Brain microvascular endothelial cell (primary cell): ENCODE measurements around the gene MEGF11.

Experiments used
- DNase-seq: peaks from one replicate; pipeline ENCODE4 v3.0.0-alpha.2; 2020
- H3K27ac ChIP-seq: fragments of 250-450 bp; sonication (Bioruptor Pico); 2 replicates; pipeline ENCODE4 v1.5.1; 2020; ENCODE audit warnings: mild to moderate bottlenecking, moderate library complexity
- H3K27me3 ChIP-seq: fragments of 250-450 bp; sonication (Bioruptor Pico); replicated peaks from 2 replicates; pipeline ENCODE4 v1.5.1; 2020; ENCODE audit warnings: mild to moderate bottlenecking
- H3K36me3 ChIP-seq: fragments of 250-450 bp; sonication (Bioruptor Pico); replicated peaks from 2 replicates; pipeline ENCODE4 v1.5.1; 2020; ENCODE audit warnings: mild to moderate bottlenecking
- H3K4me3 ChIP-seq: 2 replicates; pipeline ENCODE4 v1.5.1; 2011; ENCODE audit warnings: low read depth, mild to moderate bottlenecking, control low read depth, low read length, moderate library complexity
- in situ Hi-C: cut with HindIII; loops from 2 replicates; pipeline ENCODE4 v1.10.0; 2017; ENCODE audit warnings: low sequenced_read_pairs, low pct_ligation_motif_present
- TF ChIP-seq, protein P1 (sequence below): IDR thresholded peaks from 2 replicates; pipeline ENCODE4 v1.5.1; 2011; ENCODE audit warnings: low read depth, mild to moderate bottlenecking, moderate library complexity, low read length, control low read depth, inconsistent platforms; ENCODE audit errors: missing control alignments

The MEGF11 gene

DNA sequence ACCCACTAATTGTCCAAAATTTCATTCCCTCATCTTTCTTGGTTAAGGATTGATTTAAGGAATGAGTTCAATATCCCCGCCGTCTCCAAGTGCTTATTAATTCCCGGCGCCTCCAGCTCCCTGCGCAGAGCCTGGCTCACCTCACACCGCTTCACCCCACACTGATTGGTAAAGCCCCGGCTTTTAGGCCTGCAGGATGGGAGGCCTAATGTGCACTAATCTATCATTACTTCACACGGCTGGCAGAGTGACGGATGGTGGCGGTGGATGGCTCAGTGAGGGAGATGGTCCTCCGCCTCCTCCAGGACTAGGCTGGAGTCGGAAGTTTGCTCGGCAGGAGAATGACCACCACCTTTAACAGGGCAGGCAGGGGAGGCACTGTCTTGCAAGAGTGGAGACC, 81.7 kb downstream of the MEGF11 start:
- TF ChIP-seq, protein P1, sequence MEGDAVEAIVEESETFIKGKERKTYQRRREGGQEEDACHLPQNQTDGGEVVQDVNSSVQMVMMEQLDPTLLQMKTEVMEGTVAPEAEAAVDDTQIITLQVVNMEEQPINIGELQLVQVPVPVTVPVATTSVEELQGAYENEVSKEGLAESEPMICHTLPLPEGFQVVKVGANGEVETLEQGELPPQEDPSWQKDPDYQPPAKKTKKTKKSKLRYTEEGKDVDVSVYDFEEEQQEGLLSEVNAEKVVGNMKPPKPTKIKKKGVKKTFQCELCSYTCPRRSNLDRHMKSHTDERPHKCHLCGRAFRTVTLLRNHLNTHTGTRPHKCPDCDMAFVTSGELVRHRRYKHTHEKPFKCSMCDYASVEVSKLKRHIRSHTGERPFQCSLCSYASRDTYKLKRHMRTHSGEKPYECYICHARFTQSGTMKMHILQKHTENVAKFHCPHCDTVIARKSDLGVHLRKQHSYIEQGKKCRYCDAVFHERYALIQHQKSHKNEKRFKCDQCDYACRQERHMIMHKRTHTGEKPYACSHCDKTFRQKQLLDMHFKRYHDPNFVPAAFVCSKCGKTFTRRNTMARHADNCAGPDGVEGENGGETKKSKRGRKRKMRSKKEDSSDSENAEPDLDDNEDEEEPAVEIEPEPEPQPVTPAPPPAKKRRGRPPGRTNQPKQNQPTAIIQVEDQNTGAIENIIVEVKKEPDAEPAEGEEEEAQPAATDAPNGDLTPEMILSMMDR, result no peak

DNA sequence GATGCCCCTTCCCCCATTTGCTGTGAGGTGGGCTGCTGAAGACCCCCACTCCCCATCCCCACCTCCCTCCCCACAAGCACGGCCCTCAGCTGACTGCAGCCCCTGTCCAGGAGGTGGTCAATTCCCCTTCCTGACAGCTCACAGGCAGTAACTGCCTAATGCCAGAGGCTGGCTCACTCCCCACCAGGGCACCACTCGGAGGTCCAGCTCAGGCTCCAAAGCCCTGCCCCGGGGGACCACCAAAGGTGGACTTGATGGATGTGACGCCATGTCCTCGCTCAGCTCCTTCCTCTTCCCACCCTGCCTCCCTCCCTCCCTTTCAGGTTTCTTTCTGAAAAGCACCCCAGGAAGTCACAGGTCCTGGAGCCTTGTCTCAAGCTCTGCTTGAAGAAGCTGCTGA, 82.8 kb downstream of the MEGF11 start:
- Histone ChIP-seq H3K4me3 (no peak overlapping the region), H3K27me3 (no peaks in the 10 kb centered on the region), H3K36me3 (no peaks in the 10 kb centered on the region), H3K27ac (no peak overlapping the region)
- in situ Hi-C loops, result no loop called here
- TF ChIP-seq, protein P1, result no peak
- DNase-seq, result no peak

More for the DNA sequence above, 81.7 kb downstream of the MEGF11 start:
- no peak for DNase-seq
- Histone ChIP-seq H3K27me3 (peaks cover 4% of the 10 kb centered on the region), H3K27ac (no peak overlapping the region), H3K4me3 (no peak overlapping the region), H3K36me3 (no peaks in the 10 kb centered on the region)
- in situ Hi-C loops, result no loop called here

DNA sequence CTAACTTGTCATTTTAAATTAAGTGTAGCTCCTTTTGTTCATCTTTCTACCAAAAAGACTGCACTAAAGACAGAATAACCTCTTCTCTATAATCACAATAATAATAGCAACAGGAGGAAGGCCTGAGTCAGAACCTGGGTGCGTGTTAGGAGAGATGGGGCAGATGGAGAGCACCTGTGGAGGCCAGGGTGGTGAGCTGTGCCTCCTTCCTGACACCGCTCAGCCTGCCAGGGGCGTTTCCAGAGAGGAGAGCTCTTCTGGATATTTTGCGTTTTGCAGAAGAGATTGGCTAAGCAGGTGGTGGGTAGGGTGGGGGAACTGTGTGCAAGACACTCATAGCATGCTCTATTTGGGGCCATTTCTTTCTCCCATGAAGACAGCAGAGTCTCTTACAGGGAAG, 83.5 kb downstream of the MEGF11 start:
- H3K36me3 ChIP-seq, result no peaks in the 10 kb centered on the region
- no peak overlapping the region for H3K27ac ChIP-seq
- H3K27me3 ChIP-seq, result no peaks in the 10 kb centered on the region
- in situ Hi-C loops, result no loop called here
- TF ChIP-seq, protein P1, result no peak
- no peak for DNase-seq
- no peak overlapping the region for H3K4me3 ChIP-seq

DNA sequence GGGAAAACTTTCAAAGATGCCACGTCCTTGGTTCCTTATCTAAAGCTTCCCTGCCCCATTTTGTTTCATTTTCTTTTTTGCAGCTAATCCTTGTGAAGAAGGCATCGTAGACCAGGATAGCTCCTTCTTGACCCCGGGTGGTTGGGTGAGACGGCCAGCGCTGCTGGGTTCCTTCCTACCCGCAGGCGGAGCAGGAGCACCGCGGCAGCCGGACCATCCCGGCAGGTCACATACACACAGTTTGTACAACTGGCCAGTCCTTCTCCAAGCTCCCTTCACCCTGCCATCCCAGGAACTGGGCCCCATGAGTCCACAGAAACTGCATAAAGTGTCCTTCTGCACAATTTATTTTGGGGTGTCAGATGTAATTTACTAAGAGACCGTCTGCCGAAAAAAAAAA, 83.9 kb downstream of the MEGF11 start:
- TF ChIP-seq, protein P1, result no peak
- Histone ChIP-seq H3K27ac (no peak overlapping the region), H3K27me3 (no peaks in the 10 kb centered on the region), H3K36me3 (no peaks in the 10 kb centered on the region), H3K4me3 (no peak overlapping the region)
- DNase-seq, result no peak
- in situ Hi-C loops, result no loop called here

DNA sequence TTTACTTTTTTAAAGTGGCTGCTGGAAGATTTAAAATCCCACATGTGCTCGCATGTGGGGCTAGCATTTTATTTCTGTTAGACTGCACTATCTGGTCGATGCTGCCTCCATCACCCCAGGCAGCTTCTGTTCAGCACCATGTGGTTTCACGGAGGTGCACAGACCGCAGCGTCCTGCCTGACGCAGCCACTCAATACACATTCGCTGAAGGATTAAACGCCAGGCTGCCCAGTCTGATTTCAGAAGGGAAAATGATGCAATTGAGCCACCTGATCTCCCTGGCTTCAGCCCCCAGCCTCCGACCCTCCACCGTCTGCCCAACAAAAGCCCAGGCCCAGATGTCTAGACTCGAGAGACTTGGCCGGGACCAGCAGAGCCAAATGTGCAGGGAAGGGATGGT, 84.5 kb downstream of the MEGF11 start:
- Histone ChIP-seq H3K27ac (no peak overlapping the region), H3K27me3 (no peaks in the 10 kb centered on the region), H3K36me3 (no peaks in the 10 kb centered on the region), H3K4me3 (no peak overlapping the region)
- TF ChIP-seq, protein P1, result no peak
- in situ Hi-C loops, result no loop called here
- no peak for DNase-seq

DNA sequence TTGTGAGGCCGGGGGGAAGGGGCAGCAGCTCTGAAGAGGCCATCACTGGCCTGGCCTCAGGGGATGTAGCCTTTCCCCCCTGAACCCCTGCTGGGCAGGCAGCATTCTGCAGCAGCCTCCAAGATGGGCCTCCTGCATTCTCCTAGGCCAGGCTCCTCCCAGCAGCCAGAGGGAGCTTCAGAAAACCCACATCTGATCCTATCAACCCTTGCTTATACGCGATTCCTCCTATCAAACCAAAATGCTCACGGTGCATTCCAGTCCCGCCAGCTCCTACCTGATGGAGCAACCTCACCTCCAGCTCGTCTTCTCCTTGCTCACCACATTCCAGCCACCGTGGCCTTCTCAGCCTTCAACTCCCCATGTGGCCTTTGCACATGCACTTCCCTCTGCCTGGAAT, 85.7 kb downstream of the MEGF11 start:
- in situ Hi-C loops, result no loop called here
- Histone ChIP-seq H3K4me3 (no peak overlapping the region), H3K27me3 (no peaks in the 10 kb centered on the region), H3K27ac (no peak overlapping the region), H3K36me3 (no peaks in the 10 kb centered on the region)
- no peak for DNase-seq
- TF ChIP-seq, protein P1, result no peak
